Measurements from ENCODE around the gene COL27A1. TPM values are rescaled to one million over a fixed set of nuclear protein-coding genes. Genes with fewer than 3 reads are reported as not detected.

COL27A1 gene
- total RNA-seq, 2 experiments from 2014 or later = 8.9 to 9.1 TPM

GRCh38 chr9:114356792-114357191 is 201.5 kb downstream of the COL27A1 start:
- Mint-ChIP-seq H3K4me3 (no peak overlapping the region), H3K27me3 (no peaks in the 10 kb centered on the region), H3K4me1 (peaks cover 47% of the 10 kb centered on the region), H3K27ac (peak overlapping the region; percentile 58), H3K36me3 (ENCODE audit: low read depth) (peaks cover 77% of the 10 kb centered on the region), H3K9me3 (ENCODE audit: low read depth) (no peaks in the 10 kb centered on the region)
- POLR2A ChIA-PET = interaction anchor here (0.7 to 1.6 kb wide), 2 partner anchors 11 to 29 kb away, joined by 5 read pairs; no protein-coding TSS in a partner anchor
- no peak for ATAC-seq
- intact Hi-C loops (cut with DNase I, micrococcal nuclease) = no loop called here
- CTCF ChIA-PET = interaction anchor here (1.0 to 1.1 kb wide), 2 partner anchors 25 to 32 kb away, joined by 3 to 7 read pairs; no protein-coding TSS in a partner anchor
- no peak for DNase-seq

GRCh38 chr9:114357360-114357759 is 202.0 kb downstream of the COL27A1 start:
- intact Hi-C loops (cut with DNase I, micrococcal nuclease) = no loop called here

GRCh38 chr9:114357911-114358328 is 202.6 kb downstream of the COL27A1 start:
- DNase-seq (no peak), ATAC-seq (no peak)
- H3K27me3 Mint-ChIP-seq = no peaks in the 10 kb centered on the region
- no peak overlapping the region for H3K4me3 Mint-ChIP-seq
- no peaks in the 10 kb centered on the region for H3K9me3 Mint-ChIP-seq (ENCODE audit: low read depth)
- H3K4me1 Mint-ChIP-seq = peaks cover 45% of the 10 kb centered on the region
- intact Hi-C loops (cut with DNase I, micrococcal nuclease) = no loop called here
- ChIA-PET CTCF (interaction anchor here (0.7 kb wide), 1 partner anchor 207 kb away, joined by 3 read pairs; no protein-coding TSS in a partner anchor), POLR2A (no interaction called here)
- H3K36me3 Mint-ChIP-seq (ENCODE audit: low read depth) = peaks cover 79% of the 10 kb centered on the region
- H3K27ac Mint-ChIP-seq = peak overlapping the region; percentile 58

More at GRCh38 chr9:114357360-114357759, 202.0 kb downstream of the COL27A1 start:
- Mint-ChIP-seq H3K4me1 (peaks cover 44% of the 10 kb centered on the region), H3K36me3 (ENCODE audit: low read depth) (peaks cover 78% of the 10 kb centered on the region), H3K4me3 (no peak overlapping the region), H3K27me3 (no peaks in the 10 kb centered on the region), H3K9me3 (ENCODE audit: low read depth) (no peaks in the 10 kb centered on the region), H3K27ac (peak overlapping the region; percentile 52)
- ATAC-seq (no peak), DNase-seq (no peak)
- ChIA-PET CTCF (no interaction called here), POLR2A (no interaction called here)

GRCh38 chr9:114359801-114360200 is 204.5 kb downstream of the COL27A1 start:
- DNase-seq (no peak), ATAC-seq (no peak)
- ChIA-PET POLR2A (no interaction called here), CTCF (no interaction called here)
- intact Hi-C loops (cut with DNase I, micrococcal nuclease) = no loop called here
- peaks cover 55% of the 10 kb centered on the region for H3K4me1 Mint-ChIP-seq
- no peak overlapping the region for H3K4me3 Mint-ChIP-seq
- H3K27ac Mint-ChIP-seq = peak overlapping the region; percentile 81
- no peaks in the 10 kb centered on the region for H3K9me3 Mint-ChIP-seq (ENCODE audit: low read depth)
- H3K36me3 Mint-ChIP-seq (ENCODE audit: low read depth) = peaks cover 89% of the 10 kb centered on the region
- no peaks in the 10 kb centered on the region for H3K27me3 Mint-ChIP-seq

- ChIA-PET POLR2A (no interaction called here), CTCF (interaction anchor here (0.7 to 4.5 kb wide), 4 partner anchors 18 to 88 kb away, joined by 3 to 34 read pairs (median 5); partner anchors contain the start of gene AKNA)
- Mint-ChIP-seq H3K4me3 (no peak overlapping the region), H3K27ac (peak overlapping the region; percentile 81), H3K4me1 (peaks cover 70% of the 10 kb centered on the region), H3K36me3 (ENCODE audit: low read depth) (peaks cover 95% of the 10 kb centered on the region), H3K27me3 (no peaks in the 10 kb centered on the region), H3K9me3 (ENCODE audit: low read depth) (no peaks in the 10 kb centered on the region)
- ATAC-seq (no peak), DNase-seq (no peak)
- intact Hi-C loops (cut with DNase I, micrococcal nuclease) = no loop called here
These were observed 206.2 kb downstream of the COL27A1 start for GRCh38 chr9:114361542-114361941.

Small RNAs within 50 kb of the gene (microRNA-seq; reads per million reads assigned to microRNA genes)
- 332 reads per million, percentile 77 among the genes with 10 or more reads in this experiment for gene MIR455 (ENCODE audit: borderline replicate concordance)

Other genes starting within 250 kb of the COL27A1 start
- gene AMBP, start 77.2 kb upstream of the COL27A1 start, total RNA-seq = not detected
- gene KIF12, start 56.2 kb upstream of the COL27A1 start, total RNA-seq = not detected
- not detected for gene ORM1, start 167.6 kb downstream of the COL27A1 start, total RNA-seq
- gene ORM2, start 174.3 kb downstream of the COL27A1 start, total RNA-seq = not detected
- 100 to 1,000 TPM; 135 to 141 TPM for gene AKNA, start 232.4 kb downstream of the COL27A1 start, total RNA-seq